Kidney epithelial cell (primary cell): ENCODE measurements around the gene YY1AP1. TPM values are rescaled to one million over a fixed set of nuclear protein-coding genes. Genes with fewer than 3 reads are reported as not detected.
A peak's percentile ranks its signal among the peaks of the same experiment; 100 is the strongest.
"Not testable (repeated sequence)": the region's sequence is repeated elsewhere in the genome, so short reads cannot be mapped to it uniquely, and the experiment has no call there.

Source experiments
- DNase-seq: peaks from one replicate; pipeline ENCODE4 v3.0.0-alpha.2; 2010; ENCODE audit warnings: low read depth
- H3K27me3 ChIP-seq: 2 replicates; pipeline ENCODE4 v1.6.0; 2011; ENCODE audit warnings: low read length; ENCODE audit not compliant: control insufficient read depth, insufficient read depth
- H3K36me3 ChIP-seq: 2 replicates; pipeline ENCODE4 v1.5.1; 2011; ENCODE audit warnings: low read length; ENCODE audit not compliant: control insufficient read depth, insufficient read depth
- H3K4me3 ChIP-seq: 2 replicates; pipeline ENCODE4 v1.5.1; 2011; ENCODE audit warnings: low read depth, mild to moderate bottlenecking, control low read depth, low read length
- CTCF ChIP-seq: IDR thresholded peaks from 2 replicates; pipeline ENCODE4 v1.5.1; 2011; ENCODE audit warnings: mild to moderate bottlenecking, moderate library complexity, low read length, control low read depth, inconsistent platforms; ENCODE audit not compliant: insufficient read depth, poor library complexity, severe bottlenecking
- total RNA-seq: library from RNA; depleted of rRNA; stranded (reverse); fragments of >200 nt; gene quantifications from 2 replicates; pipeline ENCODE4 v1.2.3, GENCODE V29; 2015

Gene YY1AP1
- total RNA-seq, 1 donor from 2014 or later = 21.4 TPM

DNA sequence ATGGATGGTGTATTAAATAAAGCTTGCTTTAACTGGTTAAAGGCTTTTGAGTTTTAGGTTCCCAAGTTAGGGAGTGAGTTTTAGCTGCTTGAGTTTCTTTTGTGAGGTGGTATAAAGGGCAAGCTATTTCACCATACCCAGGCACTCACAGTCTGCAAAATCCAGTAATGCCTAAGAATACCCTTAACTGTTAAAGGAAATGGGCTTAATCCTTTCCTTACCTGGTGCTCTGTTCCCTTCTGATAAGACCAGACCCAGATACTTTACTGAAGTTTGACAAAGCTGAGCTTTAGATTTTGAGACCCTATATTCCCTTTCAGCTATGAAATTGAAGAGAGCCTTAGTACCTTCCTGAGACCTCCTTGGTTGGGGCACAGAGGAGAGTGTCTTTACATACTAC lies 48.2 kb downstream of the YY1AP1 start:
- no peak for TF ChIP-seq CTCF
- Histone ChIP-seq H3K27me3 (no peaks in the 10 kb centered on the region), H3K4me3 (no peak overlapping the region), H3K36me3 (no peaks in the 10 kb centered on the region)
- DNase-seq = no peak

- TF ChIP-seq CTCF = no peak
- no peak overlapping the region for H3K4me3 ChIP-seq
- H3K36me3 ChIP-seq = no peaks in the 10 kb centered on the region
- no peaks in the 10 kb centered on the region for H3K27me3 ChIP-seq
- DNase-seq = no peak
Observed at GRCh38 chr1:155636397-155637153, 52.0 kb downstream of the YY1AP1 start.

- H3K4me3 ChIP-seq, DNase-seq, H3K36me3 ChIP-seq, H3K27me3 ChIP-seq: not testable (repeated sequence)
Observed at GRCh38 chr1:155626428-155626827, 62.1 kb downstream of the YY1AP1 start.

DNA sequence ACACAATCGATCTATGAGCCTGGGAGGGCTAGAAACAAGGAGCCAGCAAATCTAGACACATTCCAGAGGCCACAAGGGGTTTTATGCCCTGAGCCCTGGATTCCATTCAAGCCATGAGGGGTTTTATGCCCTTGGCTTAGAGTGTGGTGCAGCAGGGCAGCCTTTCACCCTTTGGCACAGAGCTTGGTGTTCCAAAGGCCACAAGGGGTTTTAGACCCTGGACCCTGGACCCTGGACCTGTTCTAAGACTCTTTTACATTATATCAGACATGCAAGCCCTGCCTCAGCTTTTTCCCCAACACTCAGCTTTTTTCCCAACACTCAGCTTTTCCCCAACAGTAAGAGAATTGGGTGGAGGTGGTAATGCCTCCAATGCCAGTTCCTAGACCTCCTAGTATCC lies 65.2 kb downstream of the YY1AP1 start:
- no peak for TF ChIP-seq CTCF
- no peaks in the 10 kb centered on the region for H3K36me3 ChIP-seq
- no peak for DNase-seq
- H3K27me3 ChIP-seq = no peaks in the 10 kb centered on the region
- no peak overlapping the region for H3K4me3 ChIP-seq

- DNase-seq = no peak
- TF ChIP-seq CTCF = no peak
- Histone ChIP-seq H3K27me3 (no peaks in the 10 kb centered on the region), H3K4me3 (no peak overlapping the region), H3K36me3 (no peaks in the 10 kb centered on the region)
Observed at GRCh38 chr1:155622191-155622590, 66.4 kb downstream of the YY1AP1 start.

GRCh38 chr1:155613226-155613625 lies 75.3 kb downstream of the YY1AP1 start:
- not testable (repeated sequence) for H3K36me3 ChIP-seq, DNase-seq, H3K27me3 ChIP-seq, H3K4me3 ChIP-seq

DNA sequence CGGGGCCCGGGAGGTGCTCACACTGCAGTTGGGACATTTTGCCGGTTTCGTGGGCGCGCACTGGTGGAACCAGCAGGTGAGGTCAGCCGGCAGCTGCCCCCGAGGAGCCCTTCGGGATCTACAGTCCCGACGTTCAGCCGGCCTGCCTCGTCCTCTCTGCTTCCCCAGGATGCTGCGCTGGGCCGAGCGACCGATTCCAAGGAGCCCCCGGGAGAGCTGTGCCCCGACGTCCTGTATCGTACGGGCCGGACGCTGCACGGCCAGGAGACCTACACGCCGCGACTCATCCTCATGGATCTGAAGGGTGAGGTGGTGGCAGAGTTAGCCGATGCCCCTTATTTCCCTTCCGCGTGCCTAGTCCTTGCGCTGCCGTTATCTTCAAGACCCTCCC lies 78.3 kb downstream of the YY1AP1 start:
- not testable (repeated sequence) for DNase-seq, H3K36me3 ChIP-seq
- peak overlapping the region; percentile 52 for H3K4me3 ChIP-seq

More for the DNA sequence above, 78.3 kb downstream of the YY1AP1 start:
- H3K27me3 ChIP-seq = not testable (repeated sequence)
